Limb (tissue), 2 donors: Measurements from ENCODE around the gene GTF2IRD2.
"Not testable (repeated sequence)": the region's sequence is repeated elsewhere in the genome, so short reads cannot be mapped to it uniquely, and the experiment has no call there.

Experiments used
- DNase-seq, 2 donors: peaks; one replicate each; pipeline ENCODE4 v3.0.0-alpha.2; 2016; ENCODE audit errors: extremely low spot score in 2 of 2

The GTF2IRD2 gene

DNA sequence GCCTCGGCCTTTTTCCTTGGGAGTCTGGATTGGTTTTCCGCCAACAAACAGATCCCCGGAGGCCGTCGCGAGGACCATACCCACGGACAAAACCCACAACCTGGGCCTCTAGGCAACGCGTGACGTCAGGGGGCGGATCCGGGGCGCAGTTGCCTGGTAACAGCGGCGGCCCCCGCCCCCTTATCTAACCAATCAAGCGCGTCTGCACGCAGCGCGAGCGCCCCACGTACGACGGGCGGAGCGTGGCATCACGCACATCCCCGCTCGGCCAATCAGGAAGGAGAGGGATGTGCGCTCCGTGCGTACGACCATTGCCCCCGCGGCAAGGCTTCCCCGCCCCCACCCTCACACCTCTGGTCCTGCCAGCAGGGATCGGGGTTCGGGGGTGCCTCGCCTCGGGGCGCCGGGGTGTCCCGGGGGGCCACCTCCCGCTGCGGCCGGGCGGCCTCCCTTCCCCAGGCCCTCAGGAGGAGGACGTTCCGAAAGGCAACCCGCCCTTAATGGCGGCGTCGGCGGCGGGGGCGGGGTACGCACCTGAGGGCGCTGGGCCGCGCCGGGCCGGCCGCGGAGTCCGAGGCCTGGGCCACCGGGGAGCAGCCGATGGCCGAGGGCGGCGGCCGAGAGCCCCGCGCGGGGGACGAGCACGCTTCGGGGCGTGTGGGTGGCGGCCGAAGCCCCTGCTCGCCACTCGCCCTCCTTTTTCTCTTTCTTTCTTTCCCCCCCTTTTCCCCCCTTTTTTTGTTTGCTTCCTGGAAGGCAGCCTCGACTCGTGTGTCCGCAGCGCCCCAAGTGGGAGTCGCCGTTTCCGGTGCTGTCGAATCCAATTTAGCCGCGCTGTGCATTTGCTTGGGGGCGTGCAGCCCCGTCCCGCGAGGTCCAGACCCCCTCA is at the start of gene GTF2IRD2:
TSS of gene GTF2IRD2 (minus strand) at position 773 of the 889 bp plus-strand sequence. CDS start 15,227 bp downstream, outside the sequence.
- DNase-seq = not testable (repeated sequence)

DNA sequence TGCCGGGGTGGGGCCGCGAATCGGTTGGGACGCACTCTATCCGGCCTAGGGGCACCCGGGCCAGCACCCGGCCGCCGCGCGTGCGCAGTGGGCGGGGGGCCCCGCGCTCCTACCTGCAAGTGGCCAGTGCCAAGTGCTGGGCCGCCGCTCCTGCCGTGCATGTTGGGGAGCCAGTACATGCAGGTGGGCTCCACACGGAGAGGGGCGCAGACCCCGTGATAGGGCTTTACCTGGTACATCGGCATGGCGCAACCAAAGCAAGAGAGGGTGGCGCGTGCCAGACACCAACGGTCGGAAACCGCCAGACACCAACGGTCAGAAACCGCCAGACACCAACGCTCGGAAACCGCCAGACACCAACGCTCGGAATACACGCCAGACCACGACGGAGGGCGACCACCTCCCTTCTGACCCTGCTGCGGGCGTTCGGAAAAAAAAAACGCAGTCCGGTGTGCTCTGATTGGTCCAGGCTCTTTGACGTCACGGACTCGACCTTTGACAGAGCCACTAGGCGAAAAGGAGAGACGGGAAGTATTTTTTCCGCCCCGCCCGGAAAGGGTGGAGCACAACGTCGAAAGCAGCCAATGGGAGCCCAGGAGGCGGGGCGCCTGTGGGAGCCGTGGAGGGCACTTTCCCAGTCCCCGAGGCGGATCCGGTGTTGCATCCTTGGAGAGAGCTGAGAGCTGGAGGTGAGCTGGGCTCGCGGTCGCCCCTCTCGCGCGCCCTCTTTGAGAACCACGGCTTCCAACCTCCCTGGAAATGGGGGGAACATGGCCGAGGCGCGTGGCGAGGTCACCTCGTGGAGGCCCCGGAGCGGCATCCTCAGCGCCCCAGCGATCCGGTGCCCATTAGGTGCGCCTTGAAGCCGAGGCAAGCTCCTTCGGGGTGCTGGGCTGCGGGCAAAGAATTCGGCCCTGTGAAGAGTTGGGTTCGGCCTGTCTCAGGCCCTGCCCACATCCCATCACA is 39.0 kb upstream of the GTF2IRD2 start:
- DNase-seq = peak; percentile 35 to 85

DNA sequence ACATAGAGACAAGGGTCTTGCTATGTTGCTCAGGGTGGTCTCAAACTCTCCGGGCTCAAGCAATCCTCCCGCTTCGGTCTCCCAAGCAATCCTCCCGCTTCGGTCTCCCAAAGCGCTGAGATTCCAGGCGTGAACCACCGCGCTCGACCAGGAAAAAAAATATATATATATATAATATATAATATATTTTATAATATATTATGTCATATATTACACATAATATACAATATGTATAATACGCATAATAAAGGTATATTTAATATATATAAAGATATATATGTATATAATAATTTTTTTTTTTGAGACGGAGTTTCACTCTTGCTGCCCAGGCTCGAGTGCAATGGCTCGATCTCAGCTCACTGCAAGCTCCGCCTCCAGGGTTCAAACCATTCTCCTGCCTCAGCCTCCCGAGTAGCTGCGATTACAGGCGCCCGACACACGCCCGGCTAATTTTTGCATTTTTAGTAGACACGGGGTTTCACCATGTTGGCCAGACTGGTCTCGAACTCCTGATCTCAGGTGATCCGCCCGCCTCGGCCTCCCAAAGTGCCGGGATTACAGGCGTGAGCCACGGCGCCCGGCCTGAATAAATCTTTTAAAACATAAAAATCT is 38.2 kb upstream of the GTF2IRD2 start:
- DNase-seq = not testable (repeated sequence)

DNA sequence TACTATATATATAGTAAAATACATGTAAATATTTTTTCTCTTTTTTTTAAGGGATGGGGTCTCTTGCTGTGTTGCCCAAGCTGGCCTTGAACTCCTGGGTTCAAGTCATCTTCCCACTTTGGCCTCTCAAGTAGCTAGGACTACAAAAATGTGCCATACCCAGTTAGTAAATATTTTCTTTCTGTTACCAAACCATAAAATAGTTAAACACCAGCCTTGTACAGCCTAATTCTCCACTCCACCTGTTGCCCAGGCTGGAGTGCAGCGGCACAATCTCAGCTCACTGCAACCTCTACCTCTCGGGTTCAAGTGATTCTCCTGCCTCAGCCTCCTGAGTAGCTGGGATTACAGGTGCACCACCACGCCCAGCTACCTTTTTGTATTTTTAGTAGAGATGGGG is 33.9 kb upstream of the GTF2IRD2 start:
- not testable (repeated sequence) for DNase-seq

DNA sequence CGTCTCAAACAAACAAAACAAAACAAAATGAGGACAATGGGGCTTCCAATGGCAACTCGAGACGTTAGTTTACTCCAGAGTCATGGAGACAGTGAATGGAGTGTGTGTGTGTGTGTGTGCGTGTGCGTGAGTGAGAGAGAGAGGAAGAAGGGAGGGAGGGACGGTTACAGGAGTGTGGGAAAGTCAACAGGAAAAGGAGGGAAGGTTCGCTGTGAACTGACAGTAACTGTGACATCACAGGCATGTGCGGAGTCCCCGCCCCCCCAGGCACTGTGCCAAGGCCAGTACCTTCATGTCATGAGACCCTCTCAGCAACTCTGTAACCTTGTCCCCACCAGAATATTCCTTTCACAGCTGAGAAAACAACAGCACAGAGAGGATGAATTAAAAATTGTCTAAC is 30.7 kb upstream of the GTF2IRD2 start:
- DNase-seq = not testable (repeated sequence)

DNA sequence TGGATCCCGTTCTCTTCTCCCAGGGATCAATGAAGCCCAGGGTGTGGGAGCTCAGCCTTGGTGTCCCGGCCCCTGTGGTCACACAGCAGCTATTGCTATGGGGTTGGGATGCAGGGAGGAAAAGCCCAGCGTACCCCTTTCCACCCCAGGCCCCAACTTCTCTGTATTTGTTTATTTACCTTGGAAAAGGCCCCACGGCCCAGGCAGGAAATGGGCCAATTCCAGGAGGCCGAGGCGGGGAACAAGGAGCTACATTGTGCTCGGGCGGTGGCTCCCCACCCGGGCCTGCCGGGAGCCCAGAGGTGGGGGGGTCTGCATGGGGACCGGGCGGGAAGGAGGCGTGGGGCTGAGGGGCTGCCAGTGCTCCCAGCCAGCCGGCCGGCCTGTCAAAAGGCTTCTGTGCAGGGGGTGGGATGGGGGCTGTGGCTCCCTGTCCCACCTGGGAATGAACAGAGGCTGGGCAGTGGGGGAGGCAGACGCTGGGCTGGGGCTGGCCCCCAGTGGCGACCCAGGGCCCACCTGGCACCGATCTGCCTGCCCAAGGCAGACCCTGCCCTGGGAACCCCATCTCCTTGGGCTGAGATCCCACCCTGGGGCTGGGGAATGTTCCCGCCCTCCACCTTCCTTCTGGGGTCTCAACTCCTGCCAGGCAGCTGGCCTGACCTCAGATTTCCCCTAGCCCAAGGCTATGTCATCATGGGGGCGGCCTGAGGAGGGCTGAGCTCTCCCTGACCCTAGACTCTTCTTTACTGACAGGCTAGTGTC is 23.5 kb upstream of the GTF2IRD2 start:
- DNase-seq = peak; percentile 1 to 68

DNA sequence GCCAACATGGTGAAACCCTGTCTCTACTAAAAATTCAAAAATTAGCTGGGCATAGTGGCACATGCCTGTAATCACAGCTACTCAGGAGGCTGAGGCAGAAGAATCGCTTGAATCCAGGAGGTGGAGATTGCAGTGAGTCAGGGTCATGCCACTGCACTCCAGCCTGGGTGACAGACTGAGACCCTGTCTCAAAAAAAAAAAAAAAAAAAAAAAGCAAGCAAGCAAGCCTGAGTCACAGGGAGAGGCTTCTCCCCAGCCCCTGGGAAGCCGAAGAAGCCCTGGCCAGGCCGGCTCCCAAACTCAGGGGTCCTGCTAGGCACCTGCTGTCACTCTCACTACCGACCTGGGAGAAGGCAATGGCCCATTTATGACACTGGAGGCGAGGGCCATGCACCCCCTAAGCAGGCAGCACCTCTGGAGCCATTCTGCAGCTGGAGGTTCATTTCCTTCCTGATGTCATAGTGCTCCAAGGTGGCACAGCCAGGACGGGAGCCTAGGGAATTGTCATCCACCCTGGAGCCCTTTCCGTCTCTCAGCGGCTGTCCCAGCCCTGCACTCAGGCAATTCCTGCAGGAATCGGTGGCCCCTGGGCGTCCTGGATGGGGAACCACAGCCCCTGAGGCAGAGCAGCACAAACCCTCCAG is 22.8 kb upstream of the GTF2IRD2 start:
- not testable (repeated sequence) for DNase-seq

DNA sequence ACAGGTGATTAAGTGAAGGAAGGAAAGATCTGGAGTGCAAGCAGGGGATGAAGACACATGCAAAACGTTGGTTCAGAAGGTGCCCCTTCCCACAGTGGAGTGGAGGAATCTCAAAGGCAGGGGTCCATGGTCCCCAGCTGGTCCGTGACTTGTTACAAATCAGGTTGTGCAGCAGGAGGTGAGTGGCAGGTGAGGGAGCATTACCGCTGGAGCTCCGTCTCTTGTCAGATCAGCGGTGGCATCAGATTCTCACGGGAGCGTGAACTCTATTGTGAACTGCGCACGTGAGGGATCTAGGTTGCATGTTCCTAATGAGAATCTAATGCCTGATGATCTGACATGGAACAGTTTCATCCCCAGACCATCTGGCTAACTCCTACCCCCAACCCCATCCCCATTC is 21.1 kb upstream of the GTF2IRD2 start:
- not testable (repeated sequence) for DNase-seq

DNA sequence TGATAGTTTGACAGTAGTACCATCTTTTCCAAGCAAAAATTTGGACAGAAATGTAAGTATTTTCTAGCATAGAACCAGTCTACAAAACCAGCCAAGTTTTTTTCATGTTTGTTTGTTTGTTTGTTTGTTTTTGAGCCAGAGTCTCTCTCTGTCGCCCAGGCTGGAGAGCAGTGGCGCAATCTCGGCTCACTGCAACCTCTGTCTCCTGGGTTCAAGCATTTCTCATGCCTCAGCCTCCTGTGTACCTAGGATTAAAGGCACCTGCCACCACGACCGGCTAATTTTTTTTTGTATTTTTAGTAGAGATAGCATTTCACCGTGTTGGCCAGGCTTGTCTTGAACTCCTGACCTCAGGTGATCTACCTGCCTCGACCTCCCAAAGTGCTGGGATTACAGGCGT is 14.4 kb upstream of the GTF2IRD2 start:
- DNase-seq = not testable (repeated sequence)

DNA sequence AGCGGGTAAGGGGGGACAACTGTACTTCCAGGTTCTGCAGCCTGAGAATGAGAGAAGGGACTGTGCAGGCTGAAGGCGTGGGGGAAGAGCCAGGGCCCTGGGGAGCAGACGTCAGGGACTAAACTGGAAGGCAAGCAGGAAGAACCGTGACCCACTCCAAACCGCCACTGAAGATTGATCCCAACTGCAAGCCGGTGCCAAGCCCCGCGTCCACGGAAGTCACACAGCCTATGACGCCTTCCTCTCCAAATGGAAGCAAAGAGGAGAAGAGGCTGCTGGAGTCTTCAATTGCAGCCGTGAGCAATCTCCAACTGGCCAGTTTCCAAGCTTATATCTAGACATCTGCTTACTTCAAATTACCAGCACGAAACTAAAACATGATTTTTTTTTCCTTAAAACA is 1.6 kb downstream of the GTF2IRD2 start:
- not testable (repeated sequence) for DNase-seq

DNA sequence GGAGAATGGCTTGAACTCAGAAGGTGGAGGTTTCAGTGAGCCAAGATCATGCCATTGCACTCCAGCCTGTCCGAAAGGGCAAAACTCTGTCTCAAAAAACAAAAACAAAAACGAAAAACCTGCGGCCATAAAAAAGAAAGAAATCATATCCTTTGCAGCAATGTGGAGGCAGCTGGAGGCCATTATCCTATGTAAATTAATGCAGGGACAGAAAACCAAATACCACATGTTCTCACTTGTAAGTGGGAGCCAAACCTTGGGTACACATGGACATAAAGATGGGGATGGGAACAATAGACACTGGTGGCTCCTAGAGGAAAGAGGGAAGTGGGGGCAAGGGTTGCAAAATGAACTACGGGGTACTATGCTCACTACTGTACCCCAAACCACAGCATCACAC is 21.0 kb downstream of the GTF2IRD2 start:
- not testable (repeated sequence) for DNase-seq

DNA sequence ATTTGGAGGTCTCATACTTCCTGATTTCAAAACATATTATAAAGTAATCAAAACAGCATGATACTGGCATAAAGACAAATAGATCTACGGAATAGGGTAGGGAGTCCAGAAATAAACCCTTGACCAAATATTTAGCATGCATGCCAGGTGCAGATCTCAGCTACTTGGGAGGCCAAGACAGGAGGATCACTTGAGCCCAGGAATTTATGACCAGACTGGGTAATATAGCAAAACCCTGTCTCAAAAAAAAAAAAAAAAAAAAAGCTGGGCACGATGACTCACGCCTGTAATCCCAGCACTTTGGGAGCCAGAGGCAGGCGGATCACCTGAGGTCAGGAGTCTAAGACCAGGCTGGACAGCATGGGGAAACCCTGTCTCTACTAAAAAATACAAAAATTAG is 21.4 kb downstream of the GTF2IRD2 start:
- not testable (repeated sequence) for DNase-seq

DNA sequence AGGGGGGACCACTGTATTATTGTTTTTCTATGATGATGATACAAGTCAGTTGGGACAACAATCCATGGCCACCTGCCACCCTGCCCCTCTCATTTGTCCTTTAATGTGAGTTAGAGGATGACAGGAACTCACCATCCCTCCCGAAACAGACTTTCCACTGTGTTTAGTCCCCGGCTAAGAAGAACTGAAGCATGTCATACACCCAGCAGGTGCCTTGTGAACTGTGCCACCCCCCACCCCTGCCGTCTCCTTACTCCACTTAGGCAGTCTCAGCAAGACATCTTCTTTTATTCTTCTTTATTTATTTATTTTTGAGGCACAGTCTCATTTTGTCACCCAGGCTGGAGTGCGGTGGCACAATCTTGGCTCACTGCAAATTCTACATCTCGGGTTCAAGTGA is 30.1 kb downstream of the GTF2IRD2 start:
- not testable (repeated sequence) for DNase-seq

DNA sequence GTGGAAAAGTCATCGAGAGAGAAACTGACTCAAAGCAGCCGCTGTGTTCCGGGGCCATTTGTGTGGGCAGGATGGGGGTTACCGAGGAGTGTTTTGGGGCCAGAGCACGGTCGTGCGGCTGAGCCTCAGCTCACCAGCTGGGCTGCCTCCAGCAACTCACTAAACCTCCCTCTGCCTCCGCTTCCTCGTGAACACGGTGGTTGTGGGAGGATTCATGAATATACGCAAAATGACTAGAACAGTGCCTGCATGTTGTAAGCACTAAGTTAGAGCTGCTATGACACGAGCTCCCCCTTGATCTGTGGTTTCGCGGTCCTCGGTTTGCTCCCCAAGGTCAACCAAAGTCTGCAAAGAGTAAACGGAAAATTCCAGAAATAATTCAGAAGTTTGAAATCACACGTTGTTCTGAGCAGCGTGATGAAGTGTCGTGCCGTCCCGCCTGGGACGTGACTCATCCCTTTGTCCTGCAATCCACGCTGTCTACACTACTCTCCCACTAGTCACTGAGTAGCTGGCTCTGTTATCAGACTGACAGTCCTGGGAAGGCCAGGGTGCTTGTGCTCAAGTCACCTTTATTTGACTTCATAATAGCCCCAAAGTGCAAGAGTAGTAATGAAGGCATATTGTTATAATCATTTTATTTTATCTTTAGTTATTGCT is 31.1 kb downstream of the GTF2IRD2 start:
- DNase-seq = not testable (repeated sequence)

DNA sequence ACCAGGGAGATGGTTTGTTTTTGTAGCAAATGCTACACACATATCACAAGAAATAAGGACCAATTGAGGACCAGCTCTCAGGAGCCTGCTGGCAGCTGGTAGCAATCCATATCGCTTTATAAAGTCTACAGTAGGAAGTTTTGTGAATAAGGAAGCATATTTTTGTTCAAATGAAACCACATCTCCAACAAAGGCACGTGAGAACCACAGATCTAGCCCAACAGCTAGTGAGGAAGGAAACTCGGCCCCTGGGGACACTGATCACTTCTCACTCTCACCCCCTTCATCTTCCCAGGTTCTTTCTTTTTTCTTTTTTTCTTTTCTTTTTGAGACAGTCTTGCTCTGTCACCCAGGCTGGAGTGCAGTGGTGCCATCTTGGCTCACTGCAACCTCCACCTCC is 35.5 kb downstream of the GTF2IRD2 start:
- DNase-seq = not testable (repeated sequence)

DNA sequence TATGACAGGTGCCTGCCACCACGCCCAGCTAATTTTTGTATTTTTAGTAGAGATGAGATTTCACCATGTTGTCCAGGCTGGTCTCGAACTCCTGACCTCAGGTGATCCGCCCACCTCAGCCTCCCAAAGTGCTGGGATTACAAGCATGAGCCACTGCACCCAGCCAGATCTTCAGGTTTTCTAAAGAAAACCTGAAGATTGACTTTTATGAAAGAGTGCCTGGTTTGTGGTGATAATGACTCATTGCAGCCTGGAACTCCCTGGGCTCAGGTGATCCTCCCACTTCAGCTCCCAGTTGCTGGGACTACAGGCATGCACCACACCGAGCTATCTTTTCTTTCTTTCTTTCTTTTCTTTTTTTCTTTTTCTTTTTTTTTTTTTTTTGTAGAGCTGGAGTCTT is 52.8 kb downstream of the GTF2IRD2 start:
- DNase-seq = not testable (repeated sequence)

DNA sequence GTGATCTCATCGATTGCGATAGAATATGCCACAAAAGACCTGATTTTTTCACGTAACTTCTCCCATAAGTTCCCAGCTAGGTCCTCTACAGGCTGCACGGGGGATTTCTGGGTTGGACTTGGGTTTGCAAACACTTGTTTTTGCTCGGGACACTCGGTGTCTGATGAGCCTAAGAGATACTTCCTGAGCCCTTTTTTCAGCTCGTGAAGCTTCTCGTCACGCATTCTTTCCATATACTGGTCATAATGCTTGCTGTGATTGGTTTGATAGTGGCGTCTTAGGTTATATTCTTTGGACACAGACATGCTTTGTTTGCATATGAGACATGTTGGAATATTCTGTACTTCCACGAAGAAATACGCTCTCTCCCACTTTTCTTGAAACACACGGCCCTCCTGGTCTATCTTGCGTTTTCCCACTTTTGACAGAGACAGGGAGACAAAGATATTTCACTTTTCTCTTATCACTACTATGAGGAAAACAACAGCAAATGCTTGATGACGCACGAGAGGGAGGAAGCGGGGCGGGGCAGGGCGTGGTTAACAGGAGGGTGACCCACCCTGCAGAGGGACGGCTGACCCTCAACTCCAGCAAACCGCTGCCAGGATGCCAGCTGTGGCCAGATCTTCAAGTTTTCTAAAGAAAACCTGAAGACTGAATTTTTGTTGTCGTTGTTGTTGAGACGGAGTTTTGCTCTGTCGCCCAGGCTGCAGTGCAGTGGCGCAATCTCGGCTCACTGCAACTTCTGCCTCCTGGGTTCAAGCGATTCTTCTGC is 53.4 kb downstream of the GTF2IRD2 start:
- not testable (repeated sequence) for DNase-seq

DNA sequence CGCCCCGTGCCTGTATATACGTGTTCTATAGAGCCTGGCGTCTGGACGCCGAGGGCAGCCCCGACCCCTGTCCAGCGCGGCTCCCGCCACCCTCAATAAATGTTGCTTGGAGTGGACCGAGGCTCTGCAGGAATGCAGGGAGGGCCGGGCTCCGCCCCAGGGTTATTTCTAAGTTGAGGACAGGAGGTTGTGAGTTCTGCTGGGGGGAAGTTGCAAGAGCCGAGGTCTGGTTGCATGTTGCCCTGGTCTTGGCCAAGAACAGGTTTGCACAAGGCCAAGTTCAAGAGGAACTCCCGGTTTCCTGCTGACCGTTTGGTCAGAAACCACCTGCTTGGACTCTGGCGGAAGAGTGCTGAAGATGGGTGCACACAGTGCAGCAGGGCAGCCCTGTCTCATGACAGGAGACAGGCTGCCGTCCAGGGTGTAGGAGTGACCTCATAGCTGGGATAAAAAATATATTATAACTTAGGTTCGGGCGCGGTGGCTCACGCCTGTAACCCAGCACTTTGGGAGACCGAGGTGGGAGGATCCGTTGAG is 62.1 kb downstream of the GTF2IRD2 start:
- not testable (repeated sequence) for DNase-seq
